ENCODE data around the gene TERT.
"Not testable (repeated sequence)": the region's sequence is repeated elsewhere in the genome, so short reads cannot be mapped to it uniquely, and the experiment has no call there.

Gene TERT

DNA sequence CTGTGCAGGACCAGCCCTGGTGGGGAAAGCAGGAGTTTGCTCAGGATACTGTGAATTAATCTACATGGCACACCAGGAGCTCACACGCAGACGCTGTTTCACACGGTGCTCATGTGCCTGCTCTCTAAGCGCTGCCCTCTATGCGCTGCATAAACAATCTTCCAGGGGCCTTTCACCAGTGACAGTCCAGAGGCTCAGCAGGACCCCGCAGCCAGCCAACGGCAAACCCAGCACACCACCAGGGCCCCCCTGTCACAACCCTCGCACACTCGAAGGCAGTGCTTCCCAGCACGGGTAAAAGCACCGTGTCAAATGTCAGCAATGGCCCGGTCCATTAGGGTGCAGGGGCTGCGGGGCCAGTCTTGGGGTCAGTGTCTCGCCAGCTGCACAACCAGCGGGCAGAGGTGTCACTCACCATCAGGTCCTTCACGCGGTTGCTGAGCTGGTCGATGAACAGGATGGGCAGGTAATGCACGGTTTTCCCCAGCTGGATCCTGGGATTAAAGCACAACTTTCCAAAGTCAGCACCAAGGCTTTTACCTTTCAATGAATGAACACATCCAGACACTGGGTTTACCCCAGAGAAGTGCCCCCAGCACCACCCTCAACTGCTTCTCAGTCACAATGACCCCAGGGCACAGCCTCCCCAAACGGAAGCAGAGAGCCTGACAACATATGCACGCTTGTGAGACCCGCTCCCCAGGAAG lies 42.8 kb upstream of the TERT start:
- no peaks in the 10 kb centered on the region for H3K9me3 ChIP-seq (ENCODE audit: control insufficient read depth in 1 of 2, low read length in 2 of 2)
- no peaks in the 10 kb centered on the region for H3K27me3 ChIP-seq (ENCODE audit: low read depth, low read length)
- H3K36me3 ChIP-seq (ENCODE audit: control insufficient read depth in 1 of 2, insufficient read depth in 2 of 2, low read length in 2 of 2) = peaks cover 74 to 91% of the 10 kb centered on the region in 2 donors
- H3K27ac ChIP-seq (ENCODE audit: low read length) = no peak overlapping the region
- no peak overlapping the region for H3K4me3 ChIP-seq (ENCODE audit: low read depth in 1 of 2, low read length in 2 of 2)
- no peaks in the 10 kb centered on the region for H3K4me1 ChIP-seq (ENCODE audit: control insufficient read depth in 1 of 2, insufficient read depth in 2 of 2, low read length in 2 of 2)

DNA sequence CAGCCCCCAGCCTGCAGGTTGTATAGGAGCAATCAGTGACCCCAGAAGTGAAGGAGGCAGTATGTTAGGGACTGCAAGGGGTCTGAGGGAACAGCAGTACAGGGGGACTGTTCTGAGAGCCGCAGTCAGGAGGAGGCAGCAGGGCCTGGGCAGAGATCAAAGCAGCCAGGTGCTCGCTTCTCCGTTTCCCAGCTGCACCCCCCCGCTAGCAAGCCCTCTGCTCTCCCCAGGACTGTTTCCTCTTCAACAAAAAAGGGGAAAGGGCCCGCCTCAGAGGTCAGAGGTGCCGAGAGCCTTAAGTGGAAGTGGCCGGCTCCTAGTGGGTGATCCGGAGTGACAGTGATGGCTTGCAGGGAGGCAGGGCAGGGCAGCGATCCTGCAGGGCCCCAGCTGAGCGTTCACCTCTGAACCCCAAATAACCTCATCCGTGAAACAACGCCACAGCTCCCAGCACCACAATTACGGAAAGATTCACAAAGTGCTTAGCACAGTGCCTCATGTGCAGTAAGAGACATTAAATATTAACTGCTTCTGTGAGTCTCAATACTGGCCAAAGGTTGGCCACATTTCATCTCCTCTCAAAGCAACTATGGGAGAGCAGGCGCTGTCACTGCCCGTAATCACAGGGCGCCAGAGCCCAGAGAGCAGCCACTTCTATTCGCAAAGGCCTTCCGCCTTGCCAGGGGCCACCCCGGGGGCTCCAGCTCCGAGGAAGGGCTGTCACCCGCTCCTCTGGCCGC lies 42.1 kb upstream of the TERT start:
- Histone ChIP-seq H3K4me1 (ENCODE audit: control insufficient read depth in 1 of 2, insufficient read depth in 2 of 2, low read length in 2 of 2) (no peaks in the 10 kb centered on the region), H3K9me3 (ENCODE audit: control insufficient read depth in 1 of 2, low read length in 2 of 2) (no peaks in the 10 kb centered on the region), H3K27ac (ENCODE audit: low read length) (no peak overlapping the region), H3K4me3 (ENCODE audit: low read depth in 1 of 2, low read length in 2 of 2) (no peak overlapping the region), H3K36me3 (ENCODE audit: control insufficient read depth in 1 of 2, insufficient read depth in 2 of 2, low read length in 2 of 2) (peaks cover 75 to 93% of the 10 kb centered on the region in 2 donors), H3K27me3 (ENCODE audit: low read depth, low read length) (no peaks in the 10 kb centered on the region)

DNA sequence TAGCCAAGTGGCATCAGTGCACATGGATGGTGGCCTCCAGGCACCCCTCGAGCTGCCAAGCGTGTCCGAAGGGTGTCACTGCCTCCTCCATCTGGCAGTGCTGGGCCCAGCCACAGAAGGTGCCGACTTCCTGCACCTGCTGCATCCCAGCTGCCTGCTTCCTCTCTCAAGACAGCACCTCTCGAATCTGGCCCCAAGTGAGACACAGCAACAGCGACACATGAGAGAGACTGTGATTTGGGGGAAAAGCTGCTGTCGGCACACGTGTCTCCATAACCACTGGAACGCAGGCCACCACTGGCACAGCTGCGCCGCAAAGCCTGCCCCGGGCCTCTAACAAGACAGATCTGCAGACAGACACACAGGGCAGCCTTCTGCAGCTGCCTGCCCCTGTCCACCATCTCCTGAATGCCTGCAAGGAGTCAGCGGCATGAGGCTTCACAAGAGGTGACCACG lies 41.3 kb upstream of the TERT start:
- peaks cover 72 to 93% of the 10 kb centered on the region in 2 donors for H3K36me3 ChIP-seq (ENCODE audit: control insufficient read depth in 1 of 2, insufficient read depth in 2 of 2, low read length in 2 of 2)

DNA sequence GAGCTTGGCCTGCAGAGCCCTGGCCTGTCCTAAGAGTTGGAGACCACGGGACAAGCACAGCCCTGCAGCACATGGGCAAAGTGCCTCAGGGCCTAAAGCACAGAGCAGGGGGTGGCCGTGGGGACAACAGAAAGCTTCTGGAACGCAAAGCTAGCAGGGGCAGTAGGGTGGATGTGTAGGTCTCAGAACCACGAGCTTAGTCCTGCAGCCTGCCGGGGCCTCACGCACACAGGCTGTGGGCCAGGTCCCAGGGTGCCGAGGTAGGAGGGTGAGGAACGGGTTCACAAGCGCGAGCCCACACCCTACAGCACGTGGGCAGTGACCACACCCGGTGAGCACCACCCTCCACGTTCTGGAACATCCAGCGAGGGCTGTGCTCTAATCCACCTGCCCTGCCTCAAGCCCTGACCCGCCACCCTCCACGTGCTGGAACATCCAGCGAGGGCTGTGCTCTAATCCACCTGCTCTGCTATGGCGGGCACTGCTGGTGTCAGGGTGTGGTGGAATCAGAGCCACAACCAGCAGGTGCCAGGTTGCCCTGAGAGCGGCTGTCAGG lies 40.8 kb upstream of the TERT start:
- Histone ChIP-seq H3K27me3 (ENCODE audit: low read depth, low read length) (no peaks in the 10 kb centered on the region), H3K4me1 (ENCODE audit: control insufficient read depth in 1 of 2, insufficient read depth in 2 of 2, low read length in 2 of 2) (no peaks in the 10 kb centered on the region), H3K9me3 (ENCODE audit: control insufficient read depth in 1 of 2, low read length in 2 of 2) (no peaks in the 10 kb centered on the region), H3K36me3 (ENCODE audit: control insufficient read depth in 1 of 2, insufficient read depth in 2 of 2, low read length in 2 of 2) (peaks cover 70 to 97% of the 10 kb centered on the region in 2 donors), H3K27ac (ENCODE audit: low read length) (no peak overlapping the region), H3K4me3 (ENCODE audit: low read depth in 1 of 2, low read length in 2 of 2) (no peak overlapping the region)

More for the DNA sequence above, 41.3 kb upstream of the TERT start:
- no peak overlapping the region for H3K27ac ChIP-seq (ENCODE audit: low read length)
- no peaks in the 10 kb centered on the region for H3K9me3 ChIP-seq (ENCODE audit: control insufficient read depth in 1 of 2, low read length in 2 of 2)
- no peak overlapping the region for H3K4me3 ChIP-seq (ENCODE audit: low read depth in 1 of 2, low read length in 2 of 2)
- H3K4me1 ChIP-seq (ENCODE audit: control insufficient read depth in 1 of 2, insufficient read depth in 2 of 2, low read length in 2 of 2) = no peaks in the 10 kb centered on the region
- no peaks in the 10 kb centered on the region for H3K27me3 ChIP-seq (ENCODE audit: low read depth, low read length)

DNA sequence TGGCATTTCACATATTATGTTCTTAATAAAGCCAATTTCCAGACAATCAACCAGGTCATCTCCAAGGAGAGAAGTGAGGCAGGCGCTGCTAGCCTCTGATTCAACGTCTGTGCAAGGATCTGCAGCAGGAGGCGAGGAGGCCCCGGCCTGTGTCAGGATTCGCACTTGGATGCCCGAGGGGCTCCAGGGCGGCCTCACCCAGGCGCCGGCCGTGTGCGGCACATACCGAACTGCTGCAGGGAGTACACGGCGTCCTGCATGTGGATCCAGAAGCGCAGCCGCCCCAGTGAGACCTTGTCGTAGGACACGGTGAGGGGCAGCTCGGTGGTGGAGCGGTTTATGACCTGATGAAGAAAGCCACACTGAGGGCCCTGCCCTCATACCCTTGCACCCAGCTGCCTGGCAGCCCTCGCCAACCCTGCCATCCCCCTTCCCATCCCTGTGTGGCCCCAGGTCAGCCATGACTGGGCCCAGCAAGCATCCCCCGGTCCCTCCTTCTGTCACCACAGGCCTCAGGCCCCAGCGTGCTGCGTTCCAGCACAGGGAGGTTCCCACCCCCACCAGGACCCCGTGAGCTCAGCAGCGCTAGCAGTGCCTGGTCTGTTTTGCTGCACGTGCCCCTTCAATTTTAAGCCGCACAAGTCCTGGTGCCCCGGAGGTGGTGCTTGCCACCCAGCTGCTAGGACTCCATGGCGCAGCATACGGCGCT lies 40.1 kb upstream of the TERT start:
- Histone ChIP-seq H3K4me3 (ENCODE audit: low read depth in 1 of 2, low read length in 2 of 2) (no peak overlapping the region), H3K27me3 (ENCODE audit: low read depth, low read length) (no peaks in the 10 kb centered on the region), H3K4me1 (ENCODE audit: control insufficient read depth in 1 of 2, insufficient read depth in 2 of 2, low read length in 2 of 2) (no peaks in the 10 kb centered on the region), H3K9me3 (ENCODE audit: control insufficient read depth in 1 of 2, low read length in 2 of 2) (no peaks in the 10 kb centered on the region), H3K27ac (ENCODE audit: low read length) (no peak overlapping the region), H3K36me3 (ENCODE audit: control insufficient read depth in 1 of 2, insufficient read depth in 2 of 2, low read length in 2 of 2) (peaks cover 70 to 97% of the 10 kb centered on the region in 2 donors)

GRCh38 chr5:1333986-1334385 lies 39.1 kb upstream of the TERT start:
- Histone ChIP-seq H3K27ac (ENCODE audit: low read length) (no peak overlapping the region), H3K36me3 (ENCODE audit: control insufficient read depth in 1 of 2, insufficient read depth in 2 of 2, low read length in 2 of 2) (peaks cover 70 to 96% of the 10 kb centered on the region in 2 donors), H3K9me3 (ENCODE audit: control insufficient read depth in 1 of 2, low read length in 2 of 2) (no peaks in the 10 kb centered on the region), H3K4me3 (ENCODE audit: low read depth in 1 of 2, low read length in 2 of 2) (no peak overlapping the region), H3K27me3 (ENCODE audit: low read depth, low read length) (no peaks in the 10 kb centered on the region), H3K4me1 (ENCODE audit: control insufficient read depth in 1 of 2, insufficient read depth in 2 of 2, low read length in 2 of 2) (no peaks in the 10 kb centered on the region)

DNA sequence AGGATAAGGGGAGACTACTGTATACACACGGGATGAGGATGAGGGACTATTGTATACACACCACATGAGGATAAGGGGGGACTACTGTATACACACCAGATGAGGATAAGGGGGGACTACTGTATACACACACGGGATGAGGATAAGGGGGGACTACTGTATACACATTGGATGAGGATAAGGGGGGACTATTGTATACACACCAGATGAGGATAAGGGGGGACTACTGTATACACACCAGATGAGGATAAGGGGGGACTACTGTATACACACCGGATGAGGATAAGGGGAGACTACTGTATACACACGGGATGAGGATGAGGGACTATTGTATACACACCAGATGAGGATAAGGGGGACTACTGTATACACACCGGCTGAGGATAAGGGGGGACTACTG lies 38.4 kb upstream of the TERT start:
- H3K9me3 ChIP-seq (ENCODE audit: control insufficient read depth in 1 of 2, low read length in 2 of 2); H3K27ac ChIP-seq (ENCODE audit: low read length); H3K4me3 ChIP-seq (ENCODE audit: low read depth in 1 of 2, low read length in 2 of 2); H3K27me3 ChIP-seq (ENCODE audit: low read depth, low read length); H3K4me1 ChIP-seq (ENCODE audit: control insufficient read depth in 1 of 2, insufficient read depth in 2 of 2, low read length in 2 of 2): not testable (repeated sequence)
- H3K36me3 ChIP-seq (ENCODE audit: control insufficient read depth in 1 of 2, insufficient read depth in 2 of 2, low read length in 2 of 2) = peaks cover 64 to 92% of the 10 kb centered on the region in 2 donors

GRCh38 chr5:1332461-1333001 lies 37.7 kb upstream of the TERT start:
- H3K36me3 ChIP-seq (ENCODE audit: control insufficient read depth in 1 of 2, insufficient read depth in 2 of 2, low read length in 2 of 2) = peaks cover 58 to 84% of the 10 kb centered on the region in 2 donors
- H3K4me1 ChIP-seq (ENCODE audit: control insufficient read depth in 1 of 2, insufficient read depth in 2 of 2, low read length in 2 of 2) = no peaks in the 10 kb centered on the region
- no peak overlapping the region for H3K4me3 ChIP-seq (ENCODE audit: low read depth in 1 of 2, low read length in 2 of 2)
- no peak overlapping the region for H3K27ac ChIP-seq (ENCODE audit: low read length)
- H3K27me3 ChIP-seq (ENCODE audit: low read depth, low read length) = no peaks in the 10 kb centered on the region
- no peaks in the 10 kb centered on the region for H3K9me3 ChIP-seq (ENCODE audit: control insufficient read depth in 1 of 2, low read length in 2 of 2)

GRCh38 chr5:1331861-1332405 lies 37.1 kb upstream of the TERT start:
- no peak overlapping the region for H3K4me3 ChIP-seq (ENCODE audit: low read depth in 1 of 2, low read length in 2 of 2)
- no peaks in the 10 kb centered on the region for H3K9me3 ChIP-seq (ENCODE audit: control insufficient read depth in 1 of 2, low read length in 2 of 2)
- H3K4me1 ChIP-seq (ENCODE audit: control insufficient read depth in 1 of 2, insufficient read depth in 2 of 2, low read length in 2 of 2) = no peaks in the 10 kb centered on the region
- no peaks in the 10 kb centered on the region for H3K27me3 ChIP-seq (ENCODE audit: low read depth, low read length)
- no peak overlapping the region for H3K27ac ChIP-seq (ENCODE audit: low read length)
- peaks cover 52 to 78% of the 10 kb centered on the region in 2 donors for H3K36me3 ChIP-seq (ENCODE audit: control insufficient read depth in 1 of 2, insufficient read depth in 2 of 2, low read length in 2 of 2)

- Histone ChIP-seq H3K4me3 (ENCODE audit: low read depth in 1 of 2, low read length in 2 of 2) (no peak overlapping the region), H3K27ac (ENCODE audit: low read length) (no peak overlapping the region), H3K27me3 (ENCODE audit: low read depth, low read length) (no peaks in the 10 kb centered on the region), H3K36me3 (ENCODE audit: control insufficient read depth in 1 of 2, insufficient read depth in 2 of 2, low read length in 2 of 2) (peaks cover 46 to 70% of the 10 kb centered on the region in 2 donors), H3K4me1 (ENCODE audit: control insufficient read depth in 1 of 2, insufficient read depth in 2 of 2, low read length in 2 of 2) (no peaks in the 10 kb centered on the region), H3K9me3 (ENCODE audit: control insufficient read depth in 1 of 2, low read length in 2 of 2) (no peaks in the 10 kb centered on the region)
Observed at GRCh38 chr5:1330847-1331831, 36.3 kb upstream of the TERT start.
